ENCODE results near the gene TNXB.

GRCh38 chr6:32116674-32117073 is 7.5 kb upstream of the TNXB start:
- peak in 2 of 4 experiments; percentile 13 to 30 for TF ChIP-seq CTCF (IDR thresholded peaks at IDR 0.05)
- TF ChIP-seq POLR2A (IDR thresholded peaks at IDR 0.05), result no peak
